Right renal cortex interstitium (tissue), 3 donors: ENCODE data around the gene TNRC6C. TPM values are rescaled to one million over a fixed set of nuclear protein-coding genes. Genes with fewer than 3 reads are reported as not detected.
A peak's percentile ranks its signal among the peaks of the same experiment; 100 is the strongest.

Experiments used
- DNase-seq, 3 donors: peaks; one replicate each; pipeline ENCODE4 v3.0.0-alpha.2; 2013; ENCODE audit warnings: low read depth in 3 of 3, low spot score in 2 of 3
- polyA plus RNA-seq, 3 donors: library from polyadenylated mRNA; unstranded; fragments of 120-200 nt; gene quantifications; one replicate each; pipeline ENCODE4 v1.2.1, GENCODE V29; 2013; ENCODE audit not compliant: insufficient read length in 3 of 3

Gene TNRC6C, protein sequence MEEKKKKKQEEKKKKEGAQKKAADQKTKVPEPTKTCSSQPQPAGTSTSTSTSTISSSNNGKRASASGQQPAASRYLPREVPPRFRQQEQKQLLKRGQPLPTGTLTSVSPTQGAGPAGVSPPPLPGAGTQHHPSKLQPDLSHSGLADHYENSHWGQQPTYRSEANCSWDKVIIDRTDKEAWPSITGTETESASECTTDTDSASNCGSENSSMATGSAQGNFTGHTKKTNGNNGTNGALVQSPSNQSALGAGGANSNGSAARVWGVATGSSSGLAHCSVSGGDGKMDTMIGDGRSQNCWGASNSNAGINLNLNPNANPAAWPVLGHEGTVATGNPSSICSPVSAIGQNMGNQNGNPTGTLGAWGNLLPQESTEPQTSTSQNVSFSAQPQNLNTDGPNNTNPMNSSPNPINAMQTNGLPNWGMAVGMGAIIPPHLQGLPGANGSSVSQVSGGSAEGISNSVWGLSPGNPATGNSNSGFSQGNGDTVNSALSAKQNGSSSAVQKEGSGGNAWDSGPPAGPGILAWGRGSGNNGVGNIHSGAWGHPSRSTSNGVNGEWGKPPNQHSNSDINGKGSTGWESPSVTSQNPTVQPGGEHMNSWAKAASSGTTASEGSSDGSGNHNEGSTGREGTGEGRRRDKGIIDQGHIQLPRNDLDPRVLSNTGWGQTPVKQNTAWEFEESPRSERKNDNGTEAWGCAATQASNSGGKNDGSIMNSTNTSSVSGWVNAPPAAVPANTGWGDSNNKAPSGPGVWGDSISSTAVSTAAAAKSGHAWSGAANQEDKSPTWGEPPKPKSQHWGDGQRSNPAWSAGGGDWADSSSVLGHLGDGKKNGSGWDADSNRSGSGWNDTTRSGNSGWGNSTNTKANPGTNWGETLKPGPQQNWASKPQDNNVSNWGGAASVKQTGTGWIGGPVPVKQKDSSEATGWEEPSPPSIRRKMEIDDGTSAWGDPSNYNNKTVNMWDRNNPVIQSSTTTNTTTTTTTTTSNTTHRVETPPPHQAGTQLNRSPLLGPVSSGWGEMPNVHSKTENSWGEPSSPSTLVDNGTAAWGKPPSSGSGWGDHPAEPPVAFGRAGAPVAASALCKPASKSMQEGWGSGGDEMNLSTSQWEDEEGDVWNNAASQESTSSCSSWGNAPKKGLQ (N-terminal part only)
- 10 to 100 TPM; 12.6 to 13.6 (median 12.8) TPM for polyA plus RNA-seq

- DNase-seq = peak; percentile 92 to 96 (median 96)
Observed at GRCh38 chr17:77957857-77958715, at the start of gene TNRC6C. Gene TNRC6C, plus strand, starts transcription at chr17:77958703. Its CDS starts 45,504 bp downstream, at chr17:78004207.

- no peak for DNase-seq
Observed at GRCh38 chr17:77909236-77909635, 49.3 kb upstream of the TNRC6C start.

DNA sequence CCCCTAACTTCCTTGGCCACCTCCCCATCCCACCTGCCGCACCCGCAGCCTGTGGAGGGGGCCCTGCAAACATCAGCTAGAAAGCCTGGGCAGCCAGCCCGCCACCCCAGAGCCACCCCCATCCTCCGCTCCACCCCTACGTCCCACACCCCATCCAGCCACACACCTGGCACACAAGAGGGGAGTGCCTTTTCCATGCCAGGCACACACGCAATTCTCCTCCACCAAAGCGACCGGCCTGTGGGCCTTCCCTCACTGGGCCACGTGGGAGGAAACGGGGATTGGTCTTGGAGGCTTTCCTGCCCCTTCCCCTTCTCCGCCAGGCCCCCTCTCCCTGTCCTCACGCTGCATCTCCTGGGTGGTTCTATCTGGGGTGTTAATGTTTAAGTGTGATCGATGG is 48.7 kb upstream of the TNRC6C start:
- DNase-seq = no peak

- DNase-seq = peak; percentile 41 to 78 (median 71)
Observed at GRCh38 chr17:77914385-77915254, 43.9 kb upstream of the TNRC6C start.

DNA sequence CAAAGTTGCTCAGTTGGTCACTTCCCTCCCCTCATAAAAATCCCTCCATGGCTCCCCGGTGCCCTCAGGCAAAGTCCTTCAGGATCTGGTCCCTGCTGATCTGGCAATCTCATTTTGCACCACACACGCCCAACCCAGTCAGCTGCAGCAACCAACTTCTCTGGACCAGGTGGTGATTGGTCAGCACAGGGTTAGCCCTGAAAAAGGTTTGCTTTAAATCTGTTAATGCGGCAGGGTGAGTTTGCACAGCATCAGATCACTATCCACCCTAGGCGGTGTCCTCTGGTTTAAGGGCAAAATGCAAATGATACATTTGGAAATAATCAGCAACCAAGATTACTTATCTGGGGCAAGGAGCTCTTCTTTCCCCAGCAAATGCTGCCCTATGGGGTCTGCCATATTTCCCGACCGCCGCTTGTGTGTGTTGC is 42.9 kb upstream of the TNRC6C start:
- no peak for DNase-seq

DNA sequence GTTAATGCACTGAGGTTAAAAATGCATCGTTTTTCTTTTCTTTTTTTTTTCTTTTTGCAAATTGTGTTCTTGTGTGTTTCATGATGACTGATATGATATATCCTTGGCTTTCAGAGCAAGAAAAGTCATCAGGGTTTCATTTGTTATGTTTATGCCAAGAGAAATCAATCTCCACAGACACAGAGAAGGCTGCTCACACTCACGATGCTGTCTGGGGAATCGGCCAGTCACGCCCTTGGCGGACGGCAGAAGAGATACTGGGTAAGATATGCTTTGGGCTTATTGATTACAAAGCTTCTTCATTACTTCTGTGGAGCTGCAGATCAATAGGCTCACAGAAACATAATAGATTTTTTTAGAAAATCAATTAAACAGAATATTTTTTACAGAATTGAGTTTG is 42.2 kb upstream of the TNRC6C start:
- no peak for DNase-seq

- no peak for DNase-seq
Observed at GRCh38 chr17:77916703-77917481, 41.6 kb upstream of the TNRC6C start.

DNA sequence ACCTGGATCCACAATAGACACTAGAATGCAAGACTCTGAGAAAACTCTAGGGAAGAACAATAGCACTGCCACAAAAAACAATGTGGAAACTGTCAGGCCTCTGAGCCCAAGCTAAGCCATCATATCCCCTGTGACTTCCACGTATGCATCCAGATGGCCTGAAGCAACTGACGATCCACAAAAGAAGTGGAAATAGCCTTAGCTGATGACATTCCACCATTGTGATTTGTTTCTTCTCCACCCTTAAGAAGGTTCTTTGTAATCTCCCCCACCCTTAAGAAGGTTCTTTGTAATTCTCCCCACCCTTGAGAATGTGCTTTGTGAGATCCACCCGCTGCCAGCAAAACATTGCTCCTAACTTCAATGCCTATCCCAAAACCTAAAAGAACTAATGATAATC is 39.2 kb upstream of the TNRC6C start:
- no peak for DNase-seq

GRCh38 chr17:77923135-77923534 is 35.4 kb upstream of the TNRC6C start:
- DNase-seq = no peak

GRCh38 chr17:77923776-77924513 is 34.6 kb upstream of the TNRC6C start:
- DNase-seq = no peak

- DNase-seq = no peak
Observed at GRCh38 chr17:77924757-77925336, 33.7 kb upstream of the TNRC6C start.

GRCh38 chr17:77925831-77926543 is 32.5 kb upstream of the TNRC6C start:
- no peak for DNase-seq

- no peak for DNase-seq
Observed at GRCh38 chr17:77926981-77927380, 31.5 kb upstream of the TNRC6C start.

DNA sequence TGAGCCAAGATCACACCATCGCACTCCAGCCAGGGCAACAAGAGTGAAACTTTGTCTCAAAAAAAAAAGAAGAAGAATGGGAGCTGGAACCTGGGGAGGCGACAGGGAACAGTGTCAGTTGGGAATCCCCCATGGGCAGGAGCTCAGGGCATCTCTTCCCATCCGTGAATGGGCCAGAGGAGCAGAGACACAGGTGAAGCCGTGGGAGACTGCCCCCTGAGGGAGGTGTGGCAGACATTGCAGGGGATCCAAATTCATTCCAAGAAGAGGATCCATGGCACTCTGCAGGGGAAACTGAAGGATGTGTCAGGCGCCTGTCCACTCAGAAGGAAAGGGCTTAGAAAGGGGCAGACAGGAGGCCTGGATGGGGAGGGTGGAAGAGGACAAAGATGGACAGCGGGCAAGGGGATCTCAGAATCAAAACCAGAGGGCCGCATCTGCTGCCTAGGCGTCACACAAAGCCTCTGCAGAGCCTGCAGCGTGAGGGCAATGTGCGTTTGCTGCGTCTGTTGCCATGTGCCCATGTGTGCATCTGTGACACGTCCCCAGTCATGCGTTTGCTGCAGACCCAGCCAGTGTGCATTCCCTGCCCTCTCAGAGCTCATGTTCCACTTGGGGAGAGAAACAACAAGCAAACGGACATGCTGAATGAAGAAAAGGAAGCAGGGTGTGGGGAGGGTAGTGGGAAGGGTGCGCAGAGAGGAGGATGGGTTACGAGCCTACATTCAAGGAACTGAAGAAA is 30.6 kb upstream of the TNRC6C start:
- no peak for DNase-seq

GRCh38 chr17:77928519-77929179 is 29.9 kb upstream of the TNRC6C start:
- DNase-seq = no peak
